OCI-LY7 (cell line): ENCODE data around the gene HCFC1. TPM values are rescaled to one million over a fixed set of nuclear protein-coding genes. Genes with fewer than 3 reads are reported as not detected.

Experiments used
- Bru-seq: library from RNA; stranded (reverse); fragments of 400-500 nt; gene quantifications from one replicate; lab custom pipeline; 2021; lab: Mats Ljungman, UMichigan
- BruChase-seq, 2 experiments: library from RNA; stranded (reverse); fragments of 400-500 nt; gene quantifications; one replicate each; lab custom pipeline; 2021; lab: Mats Ljungman, UMichigan
- BruUV-seq: library from RNA; stranded (reverse); fragments of 400-500 nt; replicated peaks from 2 replicates; lab custom pipeline; 2021; lab: Mats Ljungman, UMichigan
- CTCF ChIA-PET: fragments of 300-600 bp; sonication (Branson Sonifier 250); formaldehyde crosslinking; loops from one replicate; lab custom pipeline; 2022; ENCODE audit warnings: antibody characterized with exemption; ENCODE audit not compliant: unreplicated experiment; lab: Charles Lee
- POLR2A ChIA-PET: fragments of 300-600 bp; sonication (Branson Sonifier 250); formaldehyde crosslinking; loops from one replicate; lab custom pipeline; 2022; ENCODE audit warnings: antibody characterized with exemption; lab: Charles Lee
- DNase-seq: peaks from one replicate; pipeline ENCODE4 v3.0.0-alpha.2; 2015; ENCODE audit warnings: low spot score
- H2AFZ ChIP-seq: fragments of 200-600 bp; sonication (generic), shearing (Covaris generic); 2 replicates; pipeline ENCODE4 v1.6.1; 2014; ENCODE audit warnings: mild to moderate bottlenecking, antibody characterized with exemption, low read length, moderate library complexity
- H3K27ac ChIP-seq: fragments of 200-600 bp; sonication (generic); 2 replicates; pipeline ENCODE4 v1.5.1; 2014; ENCODE audit warnings: mixed run types, low read depth, mild to moderate bottlenecking, moderate library complexity, low read length, inconsistent platforms; ENCODE audit not compliant: poor library complexity, severe bottlenecking
- H3K36me3 ChIP-seq: fragments of 200-600 bp; sonication (generic); 2 replicates; pipeline ENCODE4 v1.6.1; 2014; ENCODE audit warnings: mild to moderate bottlenecking, antibody characterized with exemption, low read length, moderate library complexity, mixed read lengths; ENCODE audit not compliant: insufficient read depth
- H3K4me1 ChIP-seq: fragments of 200-600 bp; sonication (generic); 2 replicates; pipeline ENCODE4 v1.5.1; 2014; ENCODE audit warnings: mild to moderate bottlenecking, low read length; ENCODE audit not compliant: insufficient read depth, poor library complexity, severe bottlenecking
- H3K4me2 ChIP-seq: fragments of 200-600 bp; sonication (generic); 2 replicates; pipeline ENCODE4 v1.6.1; 2014; ENCODE audit warnings: mild to moderate bottlenecking, low read length
- H3K4me3 ChIP-seq: fragments of 200-600 bp; sonication (generic); 2 replicates; pipeline ENCODE4 v1.5.1; 2014; ENCODE audit warnings: mild to moderate bottlenecking, low read depth, low read length; ENCODE audit not compliant: poor library complexity, severe bottlenecking
- H3K79me2 ChIP-seq: fragments of 200-600 bp; sonication (generic); 2 replicates; pipeline ENCODE4 v1.6.1; 2016; ENCODE audit warnings: low read depth, mild to moderate bottlenecking, low read length, moderate library complexity, mixed read lengths; ENCODE audit not compliant: insufficient read depth
- H3K9me2 ChIP-seq: fragments of 200-600 bp; sonication (generic); 2 replicates; pipeline ENCODE4 v1.6.1; 2016; ENCODE audit warnings: mild to moderate bottlenecking, low read length, mixed read lengths; ENCODE audit not compliant: insufficient read depth
- H3K9me3 ChIP-seq: fragments of 200-600 bp; sonication (generic); 2 replicates; pipeline ENCODE4 v1.6.1; 2014; ENCODE audit warnings: mild to moderate bottlenecking, mixed run types, low read length, mixed read lengths
- H4K20me1 ChIP-seq: fragments of 200-600 bp; sonication (generic); 2 replicates; pipeline ENCODE4 v1.6.1; 2014; ENCODE audit warnings: mild to moderate bottlenecking, antibody characterized with exemption, low read length, moderate library complexity, mixed read lengths; ENCODE audit not compliant: insufficient read depth
- EZH2phosphoT487 ChIP-seq: fragments of 200-600 bp; sonication (generic); IDR thresholded peaks from 2 replicates; pipeline ENCODE4 v1.6.1; 2018; ENCODE audit warnings: low read depth, borderline replicate concordance, mild to moderate bottlenecking, mixed run types, antibody characterized with exemption, low read length, moderate library complexity, mixed read lengths
- intact Hi-C: fragments of 100-400 bp; cut with micrococcal nuclease; formaldehyde crosslinking; loops from one replicate; pipeline ENCODE4 v1.10.0; 2022; ENCODE audit not compliant: unreplicated experiment
- long read RNA-seq: library from polyadenylated mRNA; stranded (forward); transcript quantifications from one replicate; pipeline ENCODE4 v2.0.0, GENCODE V29; 2022
- total RNA-seq, 2 experiments: library from RNA; depleted of rRNA in 1 of 2; stranded (reverse); fragments of >200 nt in 1 of 2; shearing (Covaris generic) in 1 of 2; gene quantifications; 2 replicates each; pipeline ENCODE4 v1.2.3, GENCODE V29; 2014 to 2022
- TF ChIP-seq, protein P1 (sequence below): fragments of 200-600 bp; sonication (generic); conservative IDR thresholded peaks from 2 replicates; pipeline ENCODE4 v1.5.1; 2014; ENCODE audit warnings: mild to moderate bottlenecking, antibody characterized with exemption, low read length, moderate library complexity, mixed read lengths

Gene HCFC1
- 51.9 and 64.2 TPM in 2 replicates for total RNA-seq (2014; rRNA removed; shearing (Covaris generic))
- 134 TPM in 2 replicates for total RNA-seq (2022)
- Bru-seq, nascent RNA = percentile 82 among the genes with signal in this experiment
- percentile 98 among the genes with signal in this experiment for BruChase-seq, experiment 1, labeled RNA remaining after a 6-hour chase
- percentile 96 among the genes with signal in this experiment for BruChase-seq, experiment 2, labeled RNA remaining after a 2-hour chase
- long read RNA-seq, full-length matches to known transcripts = 4 of 198 reads
- long read RNA-seq, partial matches to known transcripts = 175 of 198 reads
- long read RNA-seq, other reads (novel, unspliced or antisense) = 19 of 198 reads

DNA sequence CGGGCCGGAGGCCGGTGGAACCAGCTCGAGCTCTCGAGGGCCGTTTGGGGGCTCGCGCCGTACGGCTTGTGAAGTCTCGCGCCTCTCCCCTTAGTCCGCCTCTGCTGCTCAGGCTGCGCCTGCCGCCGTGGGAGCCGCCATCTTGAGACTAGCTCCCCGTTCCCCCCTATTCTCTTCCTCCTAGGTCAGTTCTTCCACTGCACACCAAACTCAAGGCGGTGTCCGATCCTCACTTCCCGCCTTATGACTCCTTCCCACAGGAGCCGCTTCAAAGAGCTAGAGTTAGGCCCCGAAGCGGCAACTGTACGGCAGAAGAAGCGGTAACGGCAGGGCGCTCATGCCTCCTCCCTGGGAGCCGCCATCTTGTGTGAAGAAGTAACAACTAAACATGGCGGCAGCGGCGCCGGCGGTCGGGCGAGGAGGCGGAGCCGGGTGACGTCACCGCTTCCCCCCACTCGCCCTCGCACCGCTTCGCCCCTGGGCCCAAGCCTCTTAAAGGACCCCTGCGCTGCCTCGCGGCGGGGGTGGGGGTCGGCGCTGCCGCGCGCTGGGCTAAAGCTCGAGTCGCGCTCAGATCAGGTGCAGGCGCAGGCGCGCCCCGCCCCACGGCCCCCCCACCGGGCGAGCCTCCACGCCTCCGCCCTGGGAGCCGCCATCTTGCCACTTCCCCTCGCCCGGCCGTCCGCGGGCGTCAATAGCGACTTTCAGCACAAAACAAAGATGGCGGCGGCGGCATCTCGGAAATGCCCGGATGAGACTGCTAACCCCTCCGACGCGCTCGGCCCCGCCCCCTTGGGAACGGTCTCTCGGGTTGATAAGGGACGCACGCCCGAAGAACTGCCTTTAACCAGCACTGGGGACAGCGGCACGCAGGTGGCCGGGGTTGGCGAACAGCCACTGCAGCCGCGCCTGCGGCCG lies at the start of gene HCFC1:
Gene HCFC1, minus strand, starts transcription at position 369 of the 918 bp plus-strand sequence. CDS start 978 bp downstream, outside the sequence.
- POLR2A ChIA-PET = interaction anchor here (1.1 to 5.4 kb wide), 3 partner anchors 38 to 47 kb away, joined by 3 to 33 read pairs (median 6); partner anchors contain the start of gene ARHGAP4
- TSS peak; percentile 52 for BruUV-seq
- peak within 1 kb of the TSS; percentile 78 for H3K4me3 ChIP-seq
- peaks cover 47% of the 10 kb centered on the region for H3K79me2 ChIP-seq
- no peak for TF ChIP-seq EZH2phosphoT487
- TF ChIP-seq, protein P1, sequence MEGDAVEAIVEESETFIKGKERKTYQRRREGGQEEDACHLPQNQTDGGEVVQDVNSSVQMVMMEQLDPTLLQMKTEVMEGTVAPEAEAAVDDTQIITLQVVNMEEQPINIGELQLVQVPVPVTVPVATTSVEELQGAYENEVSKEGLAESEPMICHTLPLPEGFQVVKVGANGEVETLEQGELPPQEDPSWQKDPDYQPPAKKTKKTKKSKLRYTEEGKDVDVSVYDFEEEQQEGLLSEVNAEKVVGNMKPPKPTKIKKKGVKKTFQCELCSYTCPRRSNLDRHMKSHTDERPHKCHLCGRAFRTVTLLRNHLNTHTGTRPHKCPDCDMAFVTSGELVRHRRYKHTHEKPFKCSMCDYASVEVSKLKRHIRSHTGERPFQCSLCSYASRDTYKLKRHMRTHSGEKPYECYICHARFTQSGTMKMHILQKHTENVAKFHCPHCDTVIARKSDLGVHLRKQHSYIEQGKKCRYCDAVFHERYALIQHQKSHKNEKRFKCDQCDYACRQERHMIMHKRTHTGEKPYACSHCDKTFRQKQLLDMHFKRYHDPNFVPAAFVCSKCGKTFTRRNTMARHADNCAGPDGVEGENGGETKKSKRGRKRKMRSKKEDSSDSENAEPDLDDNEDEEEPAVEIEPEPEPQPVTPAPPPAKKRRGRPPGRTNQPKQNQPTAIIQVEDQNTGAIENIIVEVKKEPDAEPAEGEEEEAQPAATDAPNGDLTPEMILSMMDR = no peak
- H3K9me2 ChIP-seq = no peaks in the 10 kb centered on the region
- intact Hi-C loops = loop anchor here (1.0 to 5.0 kb wide), 4 partner anchors 43 to 791 kb away; partner anchors contain the start of genes DKC1 and IRAK1
- H3K36me3 ChIP-seq = peaks cover 31% of the 10 kb centered on the region
- peak; percentile 92 for DNase-seq
- no peaks in the 10 kb centered on the region for H3K9me3 ChIP-seq
- CTCF ChIA-PET = no interaction called here
- peaks cover 37% of the 10 kb centered on the region for H3K4me1 ChIP-seq
- H3K27ac ChIP-seq = peak within 1 kb of the TSS; percentile 89
- peak within 1 kb of the TSS; percentile 100 for H3K4me2 ChIP-seq
- H2AFZ ChIP-seq = no peak within 1 kb of the TSS
- peaks cover 8% of the 10 kb centered on the region; the same call in 1 of the 2 replicates for H4K20me1 ChIP-seq

DNA sequence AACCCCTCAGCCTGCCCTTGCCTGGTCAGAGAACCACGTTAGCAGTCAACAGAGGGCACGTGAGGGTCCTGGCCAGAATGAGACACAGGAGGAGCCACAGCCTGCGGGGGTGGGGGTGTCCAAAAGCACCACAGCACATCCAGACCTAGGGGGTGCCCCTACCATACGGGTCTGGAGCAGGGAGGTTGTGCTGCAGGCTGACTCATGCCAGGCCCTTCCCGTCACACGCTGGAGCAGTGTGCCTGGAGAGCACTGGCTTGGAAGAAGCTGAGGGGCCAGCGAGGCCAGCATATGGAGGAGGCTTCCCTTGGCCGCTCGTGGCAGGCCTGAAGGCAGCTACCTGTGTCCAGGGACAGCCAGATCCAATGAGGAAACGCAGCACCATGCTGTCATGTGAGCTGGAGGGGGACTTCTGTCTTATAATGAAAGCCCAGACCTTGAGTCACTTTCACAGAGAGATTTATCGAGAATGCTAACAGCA lies 49.6 kb upstream of the HCFC1 start:
- Histone ChIP-seq H2AFZ (no peak overlapping the region; the same call in 1 of the 2 replicates), H3K79me2 (peaks cover 6% of the 10 kb centered on the region; the same call in 1 of the 2 replicates), H4K20me1 (no peaks in the 10 kb centered on the region), H3K9me3 (no peaks in the 10 kb centered on the region), H3K4me1 (peaks cover 29% of the 10 kb centered on the region), H3K9me2 (no peaks in the 10 kb centered on the region; the same call in 1 of the 2 replicates), H3K27ac (peak overlapping the region; percentile 76), H3K4me3 (peak overlapping the region; percentile 83), H3K4me2 (peak overlapping the region; percentile 91), H3K36me3 (peaks cover 17% of the 10 kb centered on the region)
- CTCF ChIA-PET = no interaction called here
- POLR2A ChIA-PET = interaction anchor here (1.3 to 1.7 kb wide), 2 partner anchors 20 to 93 kb away, joined by 3 to 5 read pairs; no protein-coding TSS in a partner anchor
- intact Hi-C loops = no loop called here
- no peak for DNase-seq
- no peak for TF ChIP-seq EZH2phosphoT487
- TF ChIP-seq, protein P1 = no peak
- BruUV-seq = no TSS peak
